HG03095 (cell line): ENCODE data around the gene ALDH1L2.
"Not testable (repeated sequence)": the region's sequence is repeated elsewhere in the genome, so short reads cannot be mapped to it uniquely, and the experiment has no call there.

Experiments
- ATAC-seq: cut with Tn5 transposase; IDR thresholded peaks from one replicate; pipeline ENCODE4 v1.9.1; 2021; ENCODE audit warnings: moderate library complexity; ENCODE audit not compliant: unreplicated experiment

ALDH1L2 gene

GRCh38 chr12:104990950-104991349, 93.3 kb downstream of the ALDH1L2 start:
- no peak for ATAC-seq

DNA sequence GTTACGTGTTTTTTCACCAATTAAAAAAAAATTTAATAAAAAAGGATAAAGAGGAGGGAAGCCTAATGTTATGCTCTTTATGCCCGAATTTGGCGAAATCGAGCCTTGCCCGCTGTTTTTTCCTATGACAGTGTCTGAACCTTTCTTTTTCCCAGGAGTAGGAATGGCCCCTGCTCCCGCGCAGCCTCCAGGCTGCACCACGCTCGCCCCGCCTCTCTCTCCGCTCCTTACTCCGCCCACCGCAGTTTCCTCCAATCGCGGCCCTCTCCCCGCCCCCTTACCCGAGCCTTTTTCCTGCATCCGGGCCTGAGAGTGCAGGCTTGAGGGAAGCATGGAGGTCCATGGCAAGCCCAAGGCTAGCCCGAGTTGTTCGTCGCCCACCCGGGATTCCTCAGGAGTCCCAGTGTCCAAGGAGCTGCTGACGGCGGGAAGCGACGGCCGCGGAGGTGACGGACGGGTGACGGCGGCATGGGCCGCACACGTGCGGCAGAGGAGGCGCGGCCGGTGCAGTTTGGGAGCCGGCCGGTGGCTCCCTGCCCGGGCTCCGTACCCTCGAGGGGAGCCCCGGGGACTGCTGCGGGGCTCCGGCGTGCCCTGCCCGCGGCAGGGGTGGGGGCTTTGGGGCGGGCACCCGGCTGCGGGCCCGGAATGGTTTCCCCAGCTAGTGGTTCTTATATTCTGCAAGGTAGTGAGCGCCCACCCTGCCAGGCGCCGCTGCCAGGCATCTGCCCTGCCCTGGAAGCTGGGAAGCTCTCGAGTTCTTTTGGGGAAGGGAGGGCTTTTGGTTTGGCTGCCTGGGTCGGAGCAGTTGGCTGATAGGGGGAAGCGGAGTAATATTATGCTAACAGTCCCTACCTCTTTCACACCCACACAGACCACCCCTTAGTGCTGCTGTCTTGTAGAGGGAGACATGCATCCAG, 98.0 kb downstream of the ALDH1L2 start, which contains the start of gene NOPCHAP1:
NOPCHAP1 (plus strand) TSS at position 295 of the 920 bp plus-strand sequence; CDS start at position 332, 37 bp downstream.
- ATAC-seq: peak; percentile 95

DNA sequence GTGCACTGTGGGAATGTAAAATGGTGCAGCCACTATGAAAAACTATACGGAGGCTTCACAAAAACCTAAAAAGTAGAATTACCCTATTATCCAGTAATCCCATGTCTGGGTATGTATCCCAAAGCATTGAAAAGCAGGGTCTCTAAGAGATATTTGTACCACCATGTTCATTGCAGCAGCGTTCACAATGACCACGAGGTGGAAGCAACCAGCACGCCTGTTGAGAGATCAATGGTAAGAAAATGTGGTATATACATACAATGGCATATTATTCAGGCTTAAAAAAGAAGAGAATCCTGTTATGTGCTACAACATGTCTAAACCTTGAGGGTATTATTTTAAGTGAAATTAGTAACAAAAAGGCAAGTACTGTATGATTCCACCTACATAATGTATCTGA, 99.1 kb downstream of the ALDH1L2 start:
- no peak for ATAC-seq

DNA sequence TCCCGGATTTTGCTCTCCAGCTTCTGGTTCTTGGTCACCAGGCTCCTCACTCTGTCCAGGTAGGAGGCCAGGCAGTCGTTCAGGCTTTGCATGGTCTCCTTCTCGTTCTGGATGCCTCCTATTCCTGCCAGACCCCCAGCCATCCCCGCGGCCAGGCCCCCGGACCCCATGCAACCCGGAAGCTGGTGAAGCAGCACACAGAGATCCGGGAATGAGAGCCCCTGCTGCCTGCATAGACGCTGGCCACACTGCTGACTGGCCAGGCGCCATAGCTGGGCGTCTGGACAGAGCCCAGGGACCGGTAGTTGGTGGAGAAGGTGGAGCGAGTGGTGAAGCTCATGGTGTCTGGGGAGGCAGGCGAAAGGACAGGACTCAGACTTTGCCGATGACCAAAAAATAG, 106.6 kb downstream of the ALDH1L2 start:
- not testable (repeated sequence) for ATAC-seq

DNA sequence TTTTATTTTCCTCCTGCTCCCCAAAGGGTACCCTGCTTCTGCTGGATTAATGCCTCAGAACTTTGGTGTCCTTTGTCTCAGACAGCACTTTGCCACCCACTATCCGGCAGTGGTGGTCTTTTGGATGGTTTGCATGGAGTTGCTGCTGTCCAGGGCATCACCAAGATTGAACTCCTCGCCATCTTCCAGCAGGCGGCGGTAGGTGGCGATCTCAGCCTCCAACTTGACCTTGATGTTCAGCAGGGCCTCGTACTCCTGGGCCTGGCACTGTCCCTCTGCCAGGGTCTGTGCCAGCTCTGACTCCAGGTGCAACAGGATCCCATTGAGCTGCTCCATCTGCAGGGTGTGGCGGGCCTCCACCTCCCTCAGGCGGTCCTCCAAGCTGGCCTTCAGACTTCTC, 107.6 kb downstream of the ALDH1L2 start:
- no peak for ATAC-seq

- no peak for ATAC-seq
Measured at GRCh38 chr12:104975587-104976343, 108.5 kb downstream of the ALDH1L2 start.

- peak; percentile 96 for ATAC-seq
Measured at GRCh38 chr12:104974626-104975290, 109.5 kb downstream of the ALDH1L2 start.

DNA sequence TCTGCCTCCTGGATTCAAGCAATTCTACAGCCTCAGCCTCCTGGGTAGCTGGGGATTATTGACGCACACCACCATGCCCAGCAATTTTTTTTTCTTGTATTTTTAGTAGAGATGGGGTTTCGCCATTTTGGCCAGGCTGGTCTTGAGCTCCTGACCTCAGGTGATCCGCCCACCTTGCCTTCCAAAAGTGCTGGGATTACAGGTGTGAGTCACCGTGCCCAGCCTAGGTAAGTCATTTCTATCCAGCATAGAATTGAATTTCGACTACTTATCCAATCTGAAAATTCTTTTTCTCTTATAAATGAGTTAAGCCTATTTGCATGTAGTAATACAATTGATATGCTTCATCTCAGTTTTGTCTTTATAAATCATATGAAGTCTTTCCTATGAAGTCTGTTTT, 111.0 kb downstream of the ALDH1L2 start:
- no peak for ATAC-seq

DNA sequence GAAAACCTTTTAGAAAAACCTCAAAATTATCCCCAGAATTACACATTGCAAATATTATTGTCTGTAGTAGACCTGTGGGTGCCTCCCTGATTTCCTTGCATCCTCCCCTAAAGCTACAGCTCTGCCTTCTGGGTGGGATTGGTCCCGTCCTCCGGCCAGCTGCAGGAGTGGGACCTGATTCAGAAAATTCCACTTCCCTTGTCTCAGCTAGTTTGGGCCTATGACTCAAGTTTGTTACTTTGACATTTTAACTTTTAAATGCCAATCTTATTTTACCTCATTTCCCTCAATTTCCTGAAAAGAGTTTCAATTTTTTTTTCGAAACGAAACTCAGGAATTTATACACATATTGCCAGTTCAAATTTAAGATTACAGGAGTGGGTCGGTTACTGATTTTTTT, 113.0 kb downstream of the ALDH1L2 start:
- ATAC-seq: no peak
